Cardiac fibroblast (primary cell): ENCODE data around the gene NME3.
"Not testable (repeated sequence)": the region's sequence is repeated elsewhere in the genome, so short reads cannot be mapped to it uniquely, and the experiment has no call there.

Experiments used
- DNase-seq, 2 donors: peaks; one replicate each; pipeline versions ENCODE4 v3.0.0 to v3.0.0-alpha.2; 2010; ENCODE audit warnings: low read depth in 2 of 2
- H3K4me3 ChIP-seq, 2 donors: replicated peaks in 1 of 2; 1 replicate in 1 of 2; 2 replicates in 1 of 2; pipeline ENCODE4 v1.5.1; 2011; ENCODE audit warnings: low read depth in 2 of 2, low read length in 2 of 2, mild to moderate bottlenecking in 2 of 2, moderate library complexity in 1 of 2
- CTCF ChIP-seq: IDR thresholded peaks from one replicate; pipeline ENCODE4 v1.5.1; 2011; ENCODE audit warnings: low read depth, mild to moderate bottlenecking, low read length, inconsistent platforms

Gene NME3

GRCh38 chr16:1809281-1809801 lies 38.0 kb upstream of the NME3 start:
- no peak for TF ChIP-seq CTCF
- no peak for DNase-seq
- H3K4me3 ChIP-seq: no peak overlapping the region

- TF ChIP-seq CTCF: no peak
- DNase-seq: no peak
- H3K4me3 ChIP-seq: no peak overlapping the region
These were observed 37.3 kb upstream of the NME3 start for GRCh38 chr16:1808691-1809090.

GRCh38 chr16:1807626-1808025 lies 36.3 kb upstream of the NME3 start:
- H3K4me3 ChIP-seq: no peak overlapping the region
- no peak for DNase-seq
- no peak for TF ChIP-seq CTCF

GRCh38 chr16:1800701-1801100 lies 29.4 kb upstream of the NME3 start:
- TF ChIP-seq CTCF: no peak
- no peak overlapping the region for H3K4me3 ChIP-seq
- no peak for DNase-seq

- DNase-seq, H3K4me3 ChIP-seq: not testable (repeated sequence)
These were observed 27.9 kb upstream of the NME3 start for GRCh38 chr16:1799263-1799662.

- no peak overlapping the region for H3K4me3 ChIP-seq
- no peak for TF ChIP-seq CTCF
- DNase-seq: no peak
These were observed 23.7 kb upstream of the NME3 start for GRCh38 chr16:1794908-1795666.

GRCh38 chr16:1794221-1794871 lies 23.0 kb upstream of the NME3 start:
- DNase-seq: no peak
- no peak overlapping the region for H3K4me3 ChIP-seq
- TF ChIP-seq CTCF: no peak
